ENCODE results near the gene HDAC1. TPM values are rescaled to one million over a fixed set of nuclear protein-coding genes. Genes with fewer than 3 reads are reported as not detected.

The HDAC1 gene
- total RNA-seq, 1 experiment from 2014 or later: 186 TPM

DNA sequence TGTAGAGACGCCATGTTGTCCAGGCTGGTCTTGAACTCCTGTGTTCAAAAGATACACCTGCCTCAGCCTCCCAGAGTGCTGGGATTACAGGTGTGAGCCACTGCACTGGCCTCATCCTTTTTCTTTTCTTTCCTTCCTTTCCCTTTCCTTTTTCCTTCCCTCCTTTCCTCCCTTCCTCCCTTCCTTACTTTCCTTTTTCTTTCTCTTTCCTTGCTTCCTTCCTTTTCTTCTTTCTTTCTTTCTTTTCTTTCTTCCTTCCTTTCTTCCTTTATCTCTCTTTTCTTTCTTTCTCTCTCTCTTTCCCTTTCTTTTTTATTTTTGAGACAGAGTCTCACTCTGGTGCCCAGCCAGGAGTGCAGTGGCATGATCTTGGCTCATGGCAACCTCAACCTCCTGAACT lies 64.6 kb downstream of the HDAC1 start:
- CTCF ChIA-PET: no interaction called here
- H3K4me1 Mint-ChIP-seq (ENCODE audit: low read depth, unreplicated experiment): peaks cover 22% of the 10 kb centered on the region
- TF ChIP-seq, protein P1, sequence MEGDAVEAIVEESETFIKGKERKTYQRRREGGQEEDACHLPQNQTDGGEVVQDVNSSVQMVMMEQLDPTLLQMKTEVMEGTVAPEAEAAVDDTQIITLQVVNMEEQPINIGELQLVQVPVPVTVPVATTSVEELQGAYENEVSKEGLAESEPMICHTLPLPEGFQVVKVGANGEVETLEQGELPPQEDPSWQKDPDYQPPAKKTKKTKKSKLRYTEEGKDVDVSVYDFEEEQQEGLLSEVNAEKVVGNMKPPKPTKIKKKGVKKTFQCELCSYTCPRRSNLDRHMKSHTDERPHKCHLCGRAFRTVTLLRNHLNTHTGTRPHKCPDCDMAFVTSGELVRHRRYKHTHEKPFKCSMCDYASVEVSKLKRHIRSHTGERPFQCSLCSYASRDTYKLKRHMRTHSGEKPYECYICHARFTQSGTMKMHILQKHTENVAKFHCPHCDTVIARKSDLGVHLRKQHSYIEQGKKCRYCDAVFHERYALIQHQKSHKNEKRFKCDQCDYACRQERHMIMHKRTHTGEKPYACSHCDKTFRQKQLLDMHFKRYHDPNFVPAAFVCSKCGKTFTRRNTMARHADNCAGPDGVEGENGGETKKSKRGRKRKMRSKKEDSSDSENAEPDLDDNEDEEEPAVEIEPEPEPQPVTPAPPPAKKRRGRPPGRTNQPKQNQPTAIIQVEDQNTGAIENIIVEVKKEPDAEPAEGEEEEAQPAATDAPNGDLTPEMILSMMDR (IDR thresholded peaks at IDR 0.05; ENCODE audit: unreplicated experiment): no peak

DNA sequence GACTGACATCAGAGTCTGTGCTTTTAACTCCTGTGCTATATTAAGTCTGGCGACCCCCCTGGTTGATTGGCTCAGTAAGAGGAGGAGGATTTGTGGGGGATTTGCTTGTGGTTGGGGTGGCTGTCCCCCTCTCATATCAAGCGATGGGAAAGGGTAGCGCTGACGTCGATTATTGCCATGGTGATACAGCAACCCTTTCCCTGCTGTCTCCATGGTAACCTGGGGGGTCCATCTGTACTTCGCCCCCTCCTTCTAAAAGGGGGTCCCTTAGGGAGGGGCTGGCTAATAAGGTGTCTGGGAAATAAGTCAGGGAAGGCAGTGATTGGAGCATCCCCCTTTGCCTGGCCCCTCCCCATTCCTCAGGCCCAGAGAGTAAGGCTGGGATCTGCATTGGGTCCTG lies 65.7 kb downstream of the HDAC1 start:
- CTCF ChIA-PET: no interaction called here

More for the DNA sequence above, 64.6 kb downstream of the HDAC1 start:
- DNase-seq: no peak
- Mint-ChIP-seq H3K4me3 (ENCODE audit: low read depth, unreplicated experiment) (no peak overlapping the region), H3K36me3 (ENCODE audit: insufficient read depth, unreplicated experiment) (peaks cover 35% of the 10 kb centered on the region), H3K9me3 (ENCODE audit: low read depth, unreplicated experiment) (no peaks in the 10 kb centered on the region), H3K27me3 (ENCODE audit: unreplicated experiment) (no peaks in the 10 kb centered on the region), H3K27ac (ENCODE audit: unreplicated experiment) (no peak overlapping the region)
- no TSS peak for BruUV-seq (replicated peaks)
- intact Hi-C loops (cut with micrococcal nuclease; ENCODE audit: unreplicated experiment): no loop called here

GRCh38 chr1:32358435-32358834 lies 66.6 kb downstream of the HDAC1 start:
- no TSS peak for BruUV-seq (replicated peaks)
- CTCF ChIA-PET: no interaction called here
- H3K27ac Mint-ChIP-seq (ENCODE audit: unreplicated experiment): no peak overlapping the region

More for the DNA sequence above, 65.7 kb downstream of the HDAC1 start:
- H3K9me3 Mint-ChIP-seq (ENCODE audit: low read depth, unreplicated experiment): no peaks in the 10 kb centered on the region
- DNase-seq: no peak
- no TSS peak for BruUV-seq (replicated peaks)
- H3K4me3 Mint-ChIP-seq (ENCODE audit: low read depth, unreplicated experiment): no peak overlapping the region
- no peak overlapping the region for H3K27ac Mint-ChIP-seq (ENCODE audit: unreplicated experiment)
- peaks cover 36% of the 10 kb centered on the region for H3K36me3 Mint-ChIP-seq (ENCODE audit: insufficient read depth, unreplicated experiment)
- H3K27me3 Mint-ChIP-seq (ENCODE audit: unreplicated experiment): no peaks in the 10 kb centered on the region
- TF ChIP-seq, protein P1 (IDR thresholded peaks at IDR 0.05; ENCODE audit: unreplicated experiment): no peak
- intact Hi-C loops (cut with micrococcal nuclease; ENCODE audit: unreplicated experiment): no loop called here
- peaks cover 28% of the 10 kb centered on the region for H3K4me1 Mint-ChIP-seq (ENCODE audit: low read depth, unreplicated experiment)

GRCh38 chr1:32361308-32361673 lies 69.4 kb downstream of the HDAC1 start:
- H3K27ac Mint-ChIP-seq (ENCODE audit: unreplicated experiment): peak overlapping the region; percentile 73
- peaks cover 17% of the 10 kb centered on the region for H3K4me1 Mint-ChIP-seq (ENCODE audit: low read depth, unreplicated experiment)
- H3K27me3 Mint-ChIP-seq (ENCODE audit: unreplicated experiment): no peaks in the 10 kb centered on the region
- peaks cover 55% of the 10 kb centered on the region for H3K36me3 Mint-ChIP-seq (ENCODE audit: insufficient read depth, unreplicated experiment)
- no TSS peak for BruUV-seq (replicated peaks)
- no peaks in the 10 kb centered on the region for H3K9me3 Mint-ChIP-seq (ENCODE audit: low read depth, unreplicated experiment)
- CTCF ChIA-PET: no interaction called here
- DNase-seq: no peak
- intact Hi-C loops (cut with micrococcal nuclease; ENCODE audit: unreplicated experiment): no loop called here
- H3K4me3 Mint-ChIP-seq (ENCODE audit: low read depth, unreplicated experiment): peak overlapping the region; percentile 55
- TF ChIP-seq, protein P1 (IDR thresholded peaks at IDR 0.05; ENCODE audit: unreplicated experiment): no peak

More at GRCh38 chr1:32358435-32358834, 66.6 kb downstream of the HDAC1 start:
- DNase-seq: no peak
- intact Hi-C loops (cut with micrococcal nuclease; ENCODE audit: unreplicated experiment): no loop called here
- no peaks in the 10 kb centered on the region for H3K27me3 Mint-ChIP-seq (ENCODE audit: unreplicated experiment)
- no peak overlapping the region for H3K4me3 Mint-ChIP-seq (ENCODE audit: low read depth, unreplicated experiment)
- TF ChIP-seq, protein P1 (IDR thresholded peaks at IDR 0.05; ENCODE audit: unreplicated experiment): no peak
- no peaks in the 10 kb centered on the region for H3K9me3 Mint-ChIP-seq (ENCODE audit: low read depth, unreplicated experiment)
- H3K4me1 Mint-ChIP-seq (ENCODE audit: low read depth, unreplicated experiment): peaks cover 25% of the 10 kb centered on the region
- peaks cover 44% of the 10 kb centered on the region for H3K36me3 Mint-ChIP-seq (ENCODE audit: insufficient read depth, unreplicated experiment)
